ENCODE data around the gene CD163. TPM values are rescaled to one million over a fixed set of nuclear protein-coding genes. Genes with fewer than 3 reads are reported as not detected.

Gene CD163
- total RNA-seq, 1 donor from 2014 or later, result 1.7 TPM

DNA sequence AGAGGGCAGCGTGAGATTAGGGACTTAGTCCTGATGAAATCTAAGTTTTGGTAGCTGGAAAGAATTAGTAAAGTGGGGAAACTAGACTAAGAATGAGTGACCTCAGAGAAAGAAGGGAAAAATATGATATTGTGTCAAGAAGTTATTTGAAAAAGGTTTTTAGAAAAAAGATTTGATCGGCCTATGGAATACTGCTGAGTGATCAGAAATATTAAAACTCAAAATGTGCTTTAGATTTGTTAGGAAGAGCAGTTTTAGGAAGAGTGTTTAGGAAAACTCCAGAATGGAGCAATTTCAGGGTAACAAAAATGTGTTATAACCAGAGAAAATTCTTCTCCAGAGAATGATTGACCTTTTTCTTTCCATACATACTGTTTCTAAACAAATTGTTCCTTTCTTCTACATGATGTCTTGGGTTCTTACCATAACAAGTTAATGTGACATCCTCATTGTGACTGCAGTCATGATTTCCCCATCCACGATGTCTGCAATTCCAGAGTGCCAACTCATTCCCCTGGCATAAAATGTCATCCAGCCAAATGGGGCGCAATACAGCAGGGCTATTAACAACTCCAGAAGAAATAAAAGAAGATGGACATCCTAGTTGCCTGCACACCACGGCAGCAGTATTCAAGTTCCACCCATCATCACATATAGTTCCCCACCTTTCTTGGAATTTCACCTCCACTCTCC is 71.4 kb downstream of the CD163 start:
- no peak for TF ChIP-seq CTCF (IDR thresholded peaks at IDR 0.05; ENCODE audit: unreplicated experiment)
- no peaks in the 10 kb centered on the region for H3K36me3 Mint-ChIP-seq (ENCODE audit: insufficient read depth)
- no peaks in the 10 kb centered on the region for H3K4me1 Mint-ChIP-seq (ENCODE audit: low read depth)
- no peak overlapping the region for H3K4me3 Mint-ChIP-seq (ENCODE audit: low read depth)
- H3K27me3 Mint-ChIP-seq, result no peaks in the 10 kb centered on the region
- DNase-seq (ENCODE audit: low spot score, unreplicated experiment), result no peak
- no peaks in the 10 kb centered on the region for H3K9me3 Mint-ChIP-seq (ENCODE audit: low read depth)
- no peak overlapping the region for H3K27ac Mint-ChIP-seq

Other genes with a start within 250 kb of the CD163 start
- not detected in 2 replicates for gene ACSM4, start 199.7 kb downstream of the CD163 start, total RNA-seq
- 1.1 TPM in 2 replicates for gene CD163L1, start 59.6 kb downstream of the CD163 start, total RNA-seq
- not detected in 2 replicates for gene APOBEC1, start 162.1 kb upstream of the CD163 start, total RNA-seq
- not detected in 2 replicates for gene GDF3, start 192.0 kb upstream of the CD163 start, total RNA-seq
- gene DPPA3, start 207.7 kb upstream of the CD163 start, total RNA-seq, result not detected in 2 replicates
- gene CLEC4C, start 243.6 kb upstream of the CD163 start, total RNA-seq, result not detected in 2 replicates

All from progenitor cell of endocrine pancreas (in vitro differentiated cells).